Lung (tissue), 12 donors: ENCODE results near the gene ROBO1. TPM values are rescaled to one million over a fixed set of nuclear protein-coding genes. Genes with fewer than 3 reads are reported as not detected.

Experiments used
- ATAC-seq: fragments of 200-7000 bp; cut with Tn5 transposase; one replicate; pipeline ENCODE4 v1.9.1; 2020; ENCODE audit warnings: moderate number of reproducible peaks; ENCODE audit not compliant: insufficient read depth, low FRiP score
- DNase-seq, 3 donors: peaks; one replicate each; pipeline ENCODE4 v3.0.0-alpha.2; 2013 to 2017
- H3K27ac ChIP-seq, 2 donors: one replicate each; pipeline ENCODE4 v1.5.1; 2013; ENCODE audit warnings: mild to moderate bottlenecking in 2 of 2, moderate library complexity in 2 of 2, control low read depth in 1 of 2, inconsistent platforms in 1 of 2, low read depth in 1 of 2, low read length in 1 of 2
- H3K27me3 ChIP-seq, 3 donors: one replicate each; pipeline ENCODE4 v1.5.1; 2013; ENCODE audit warnings: low read length in 2 of 3; ENCODE audit not compliant: control insufficient read depth in 3 of 3, insufficient read depth in 3 of 3
- H3K36me3 ChIP-seq, 4 donors: one replicate each; pipeline ENCODE4 v1.5.1; 2013; ENCODE audit warnings: low read length in 4 of 4, mild to moderate bottlenecking in 1 of 4, moderate library complexity in 1 of 4; ENCODE audit not compliant: control insufficient read depth in 4 of 4, insufficient read depth in 4 of 4
- H3K4me1 ChIP-seq, 5 donors: one replicate each; pipeline ENCODE4 v1.5.1; 2013; ENCODE audit warnings: low read length in 5 of 5, mild to moderate bottlenecking in 2 of 5, moderate library complexity in 1 of 5; ENCODE audit not compliant: control insufficient read depth in 5 of 5, insufficient read depth in 5 of 5
- H3K4me3 ChIP-seq: one replicate; pipeline ENCODE4 v1.5.1; 2013; ENCODE audit warnings: mild to moderate bottlenecking, control low read depth, moderate library complexity
- H3K9ac ChIP-seq, 2 donors: one replicate each; pipeline ENCODE4 v1.5.1; 2013; ENCODE audit warnings: low read length in 2 of 2, control low read depth in 1 of 2; ENCODE audit not compliant: insufficient read depth in 1 of 2
- H3K9me3 ChIP-seq, 4 donors: one replicate each; pipeline ENCODE4 v1.5.1; 2013; ENCODE audit warnings: low read length in 3 of 4, mild to moderate bottlenecking in 1 of 4, moderate library complexity in 1 of 4; ENCODE audit not compliant: control insufficient read depth in 4 of 4, insufficient read depth in 3 of 4
- WGBS, 2 donors: extraction: QIAGEN DNeasy Blood & Tissue Kit; methylation state at CpG; one replicate each; pipeline ENCODE4 v1.1.7; 2013; 5-methylcytosine and 5-hydroxymethylcytosine counted together
- polyA plus RNA-seq, 2 donors: library from polyadenylated mRNA; stranded (reverse); fragments of 200-250 nt; gene quantifications; one replicate each; pipeline ENCODE4 v1.2.1, GENCODE V29; 2013
- total RNA-seq, 2 donors: library from RNA; depleted of rRNA in 1 of 2; stranded (reverse); fragments of >200 nt in 1 of 2; gene quantifications; one replicate each; pipeline ENCODE4 v1.2.1, GENCODE V29; 2014 to 2021
- TF ChIP-seq, protein P1 (sequence below): IDR thresholded peaks from 2 replicates; pipeline ENCODE4 v1.5.1; 2012; ENCODE audit warnings: mild to moderate bottlenecking; ENCODE audit errors: control extremely low read depth, extremely low read depth
- donor health status: control.
- donor health status: control.
- donor health status: Bipolar disorder and iron deficiency.
- donor health status: healthy.
- donor health status: DM: yes; HTN: yes; CAD: no.

Gene ROBO1
- total and polyA plus RNA-seq, 4 donors, result 2.6 to 72.6 (median 15.7) TPM

DNA sequence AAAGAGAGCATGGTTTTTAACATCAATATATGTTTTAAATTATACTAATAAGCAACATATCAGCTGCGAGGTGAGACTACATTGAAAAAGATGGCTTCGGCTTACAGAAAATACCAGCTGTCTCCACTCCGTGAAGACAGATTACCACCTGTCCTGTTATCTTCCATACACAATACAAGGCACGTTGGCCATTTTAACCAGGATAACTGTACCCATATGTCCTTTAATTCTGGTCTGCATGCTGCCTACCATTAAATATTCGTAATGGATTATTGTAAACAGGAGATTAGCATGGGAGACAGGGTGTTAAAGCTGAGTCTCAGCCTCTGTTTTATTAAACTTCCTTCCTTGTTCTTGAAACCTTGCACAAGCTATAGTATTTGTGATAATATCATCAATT is 855.5 kb downstream of the ROBO1 start:
- Histone ChIP-seq H3K27ac (no peak overlapping the region), H3K36me3 (no peaks in the 10 kb centered on the region), H3K9ac (no peak overlapping the region), H3K4me1 (no peaks in the 10 kb centered on the region), H3K27me3 (no peaks in the 10 kb centered on the region), H3K4me3 (no peak overlapping the region), H3K9me3 (no peaks in the 10 kb centered on the region)
- 82 to 84% methylated on average over 5 of the region's 5 CpGs for WGBS, 2 donors
- DNase-seq (no peak), ATAC-seq (no peak)
- TF ChIP-seq, protein P1, sequence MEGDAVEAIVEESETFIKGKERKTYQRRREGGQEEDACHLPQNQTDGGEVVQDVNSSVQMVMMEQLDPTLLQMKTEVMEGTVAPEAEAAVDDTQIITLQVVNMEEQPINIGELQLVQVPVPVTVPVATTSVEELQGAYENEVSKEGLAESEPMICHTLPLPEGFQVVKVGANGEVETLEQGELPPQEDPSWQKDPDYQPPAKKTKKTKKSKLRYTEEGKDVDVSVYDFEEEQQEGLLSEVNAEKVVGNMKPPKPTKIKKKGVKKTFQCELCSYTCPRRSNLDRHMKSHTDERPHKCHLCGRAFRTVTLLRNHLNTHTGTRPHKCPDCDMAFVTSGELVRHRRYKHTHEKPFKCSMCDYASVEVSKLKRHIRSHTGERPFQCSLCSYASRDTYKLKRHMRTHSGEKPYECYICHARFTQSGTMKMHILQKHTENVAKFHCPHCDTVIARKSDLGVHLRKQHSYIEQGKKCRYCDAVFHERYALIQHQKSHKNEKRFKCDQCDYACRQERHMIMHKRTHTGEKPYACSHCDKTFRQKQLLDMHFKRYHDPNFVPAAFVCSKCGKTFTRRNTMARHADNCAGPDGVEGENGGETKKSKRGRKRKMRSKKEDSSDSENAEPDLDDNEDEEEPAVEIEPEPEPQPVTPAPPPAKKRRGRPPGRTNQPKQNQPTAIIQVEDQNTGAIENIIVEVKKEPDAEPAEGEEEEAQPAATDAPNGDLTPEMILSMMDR, result no peak

DNA sequence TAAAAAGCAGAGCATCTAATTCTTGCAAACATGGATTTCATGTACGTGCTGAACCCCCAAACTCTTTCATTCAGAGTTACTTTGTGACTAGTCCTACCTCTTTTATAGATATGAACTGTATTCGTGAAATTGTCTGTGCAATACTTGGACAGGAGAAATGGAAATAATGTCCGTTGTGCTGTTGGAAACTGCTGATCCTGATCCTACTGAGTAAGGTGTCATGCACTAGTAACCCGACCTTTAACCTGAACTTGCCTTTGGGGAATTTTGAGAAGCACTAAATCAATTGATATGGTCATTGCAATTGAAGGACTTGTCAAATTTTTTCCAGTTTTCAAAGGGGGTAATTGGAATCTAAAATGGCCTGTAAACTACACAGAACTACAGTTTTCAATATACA is 856.4 kb downstream of the ROBO1 start:
- 90% methylated on average over 4 of the region's 4 CpGs for WGBS, 2 donors
- Histone ChIP-seq H3K9ac (no peak overlapping the region), H3K4me1 (no peaks in the 10 kb centered on the region), H3K36me3 (no peaks in the 10 kb centered on the region), H3K9me3 (no peaks in the 10 kb centered on the region), H3K4me3 (no peak overlapping the region), H3K27ac (no peak overlapping the region), H3K27me3 (no peaks in the 10 kb centered on the region)
- TF ChIP-seq, protein P1, result no peak
- no peak for ATAC-seq
- no peak for DNase-seq

DNA sequence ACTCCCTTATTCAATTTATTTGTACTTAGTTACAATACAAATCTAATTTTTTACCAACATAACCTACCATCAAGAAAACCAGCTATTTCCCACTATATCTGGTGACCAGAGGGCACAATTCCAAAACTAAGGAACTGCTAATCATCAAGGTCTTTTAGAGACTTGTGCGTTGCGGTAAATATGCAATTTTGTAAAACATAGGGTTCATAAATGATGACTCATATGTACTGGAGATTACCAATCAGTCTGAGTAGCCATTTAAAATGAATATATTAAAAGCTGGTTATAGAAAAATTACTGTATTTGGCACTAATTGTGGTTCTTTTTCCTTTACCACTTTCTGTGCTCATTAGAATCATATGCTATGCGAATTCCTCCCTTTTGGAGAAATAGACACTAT is 859.6 kb downstream of the ROBO1 start:
- Histone ChIP-seq H3K9me3 (no peaks in the 10 kb centered on the region), H3K36me3 (no peaks in the 10 kb centered on the region), H3K4me3 (no peak overlapping the region), H3K4me1 (no peaks in the 10 kb centered on the region), H3K27me3 (no peaks in the 10 kb centered on the region), H3K9ac (no peak overlapping the region), H3K27ac (no peak overlapping the region)
- 86 to 96% methylated on average over 3 of the region's 3 CpGs for WGBS, 2 donors
- no peak for ATAC-seq
- TF ChIP-seq, protein P1, result no peak
- DNase-seq, result no peak

DNA sequence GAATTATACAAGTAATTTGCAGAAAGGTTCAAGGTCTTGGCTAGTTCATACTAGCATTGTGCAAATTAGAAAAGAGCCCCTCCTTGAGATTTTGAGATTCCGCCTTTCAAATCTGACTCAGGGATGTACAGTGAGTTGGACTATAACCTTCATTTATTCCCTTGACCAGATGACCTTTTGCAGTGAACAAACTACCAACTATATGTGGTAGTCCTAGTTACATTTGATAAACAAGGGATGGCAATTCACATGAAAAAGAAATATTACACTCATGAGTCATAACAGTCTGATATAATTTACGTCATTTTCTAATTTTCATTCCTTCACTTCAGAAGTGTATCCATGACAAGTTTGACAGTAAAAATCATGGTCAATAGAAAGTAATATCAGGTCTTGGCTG is 860.4 kb downstream of the ROBO1 start:
- no peak for ATAC-seq
- TF ChIP-seq, protein P1, result no peak

More for the DNA sequence above, 860.4 kb downstream of the ROBO1 start:
- Histone ChIP-seq H3K27ac (no peak overlapping the region), H3K27me3 (no peaks in the 10 kb centered on the region), H3K4me1 (no peaks in the 10 kb centered on the region), H3K9ac (no peak overlapping the region), H3K9me3 (no peaks in the 10 kb centered on the region), H3K36me3 (no peaks in the 10 kb centered on the region), H3K4me3 (no peak overlapping the region)
- no peak for DNase-seq
- 88% methylated on average over 2 of the region's 2 CpGs for WGBS, 2 donors
